Neuron (in vitro differentiated cells): ENCODE data around the gene VIM.

ENCODE experiments used
- H2AFZ ChIP-seq: one replicate; pipeline ENCODE4 v1.6.1; 2013; ENCODE audit warnings: low read depth, mild to moderate bottlenecking, inconsistent platforms, low read length, moderate library complexity
- H3K27me3 ChIP-seq: one replicate; pipeline ENCODE4 v1.6.1; 2013; ENCODE audit warnings: low read length; ENCODE audit not compliant: insufficient read depth
- H3K36me3 ChIP-seq: one replicate; pipeline ENCODE4 v1.6.1; 2013; ENCODE audit warnings: low read length; ENCODE audit not compliant: insufficient read depth
- H3K4me1 ChIP-seq: one replicate; pipeline ENCODE4 v1.6.1; 2013; ENCODE audit warnings: low read length; ENCODE audit not compliant: insufficient read depth
- H3K4me3 ChIP-seq: 2 replicates; pipeline ENCODE4 v1.5.1; 2013; ENCODE audit warnings: mild to moderate bottlenecking, low read length, moderate library complexity
- H3K9me3 ChIP-seq: one replicate; pipeline ENCODE4 v1.6.1; 2013; ENCODE audit warnings: low read length

VIM gene

GRCh38 chr10:17213646-17214349 is 14.2 kb upstream of the VIM start:
- Histone ChIP-seq H3K36me3 (no peaks in the 10 kb centered on the region), H3K4me3 (no peak overlapping the region), H3K9me3 (no peaks in the 10 kb centered on the region), H2AFZ (no peak overlapping the region), H3K4me1 (peaks cover 19% of the 10 kb centered on the region), H3K27me3 (no peaks in the 10 kb centered on the region)

DNA sequence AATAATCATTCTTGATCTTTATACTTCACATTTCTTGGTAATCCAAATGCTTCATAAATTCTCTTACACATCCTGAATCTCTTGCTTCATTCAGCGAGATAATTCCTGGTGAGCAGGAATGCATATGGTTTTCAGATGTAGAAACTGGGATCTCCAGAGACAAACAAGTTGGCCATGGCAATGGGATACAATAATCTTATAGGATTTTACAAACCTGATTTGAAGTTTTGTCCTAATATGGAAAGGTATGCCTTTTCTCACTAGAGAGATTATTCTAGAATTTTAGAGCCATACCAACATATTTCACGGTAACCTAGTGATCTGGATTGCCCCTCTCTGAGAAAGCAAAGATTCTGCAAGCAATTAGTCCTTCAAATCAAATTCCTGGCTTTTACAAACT is 13.5 kb upstream of the VIM start:
- Histone ChIP-seq H2AFZ (peak overlapping the region; percentile 11), H3K9me3 (no peaks in the 10 kb centered on the region), H3K27me3 (no peaks in the 10 kb centered on the region), H3K4me1 (peaks cover 21% of the 10 kb centered on the region), H3K36me3 (no peaks in the 10 kb centered on the region), H3K4me3 (no peak overlapping the region)

- Histone ChIP-seq H3K4me1 (peaks cover 16% of the 10 kb centered on the region), H3K36me3 (no peaks in the 10 kb centered on the region), H2AFZ (peak overlapping the region; percentile 11), H3K9me3 (no peaks in the 10 kb centered on the region), H3K4me3 (no peak overlapping the region), H3K27me3 (no peaks in the 10 kb centered on the region)
These were observed 12.9 kb upstream of the VIM start for GRCh38 chr10:17214971-17215781.

- Histone ChIP-seq H3K27me3 (no peaks in the 10 kb centered on the region), H3K9me3 (no peaks in the 10 kb centered on the region), H3K36me3 (no peaks in the 10 kb centered on the region), H2AFZ (no peak overlapping the region), H3K4me1 (peaks cover 12% of the 10 kb centered on the region), H3K4me3 (no peak overlapping the region)
These were observed 12.3 kb upstream of the VIM start for GRCh38 chr10:17215782-17216122.

- H3K36me3 ChIP-seq = no peaks in the 10 kb centered on the region
- H2AFZ ChIP-seq = no peak overlapping the region
- no peaks in the 10 kb centered on the region for H3K27me3 ChIP-seq
- H3K9me3 ChIP-seq = no peaks in the 10 kb centered on the region
- no peak overlapping the region for H3K4me3 ChIP-seq
- peaks cover 12% of the 10 kb centered on the region for H3K4me1 ChIP-seq
These were observed 11.7 kb upstream of the VIM start for GRCh38 chr10:17216217-17216900.

- Histone ChIP-seq H2AFZ (no peak overlapping the region), H3K4me3 (no peak overlapping the region), H3K27me3 (no peaks in the 10 kb centered on the region), H3K9me3 (no peaks in the 10 kb centered on the region), H3K4me1 (peaks cover 12% of the 10 kb centered on the region), H3K36me3 (no peaks in the 10 kb centered on the region)
These were observed 11.1 kb upstream of the VIM start for GRCh38 chr10:17216901-17217395.

- Histone ChIP-seq H2AFZ (no peak overlapping the region), H3K36me3 (no peaks in the 10 kb centered on the region), H3K4me1 (peaks cover 12% of the 10 kb centered on the region), H3K27me3 (no peaks in the 10 kb centered on the region), H3K9me3 (no peaks in the 10 kb centered on the region), H3K4me3 (no peak overlapping the region)
These were observed 10.3 kb upstream of the VIM start for GRCh38 chr10:17217631-17218232.

DNA sequence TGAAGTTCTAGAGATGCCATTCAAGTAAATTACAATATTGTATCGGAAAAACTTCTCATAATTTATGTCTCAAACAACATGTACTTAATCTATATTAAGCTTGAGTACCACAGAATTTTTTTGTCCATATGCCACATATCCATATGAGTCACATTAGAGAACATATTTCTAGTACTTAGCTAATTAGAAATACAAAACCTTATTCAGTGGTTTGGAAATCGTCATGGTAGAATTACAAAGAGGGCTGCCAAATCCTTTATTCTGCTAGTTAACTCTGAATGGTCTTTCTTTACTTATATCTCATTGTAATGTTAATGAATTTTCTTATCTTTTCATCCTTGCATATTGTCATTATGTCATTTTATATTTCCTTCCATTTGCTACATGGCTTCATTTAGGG is 9.0 kb upstream of the VIM start:
- Histone ChIP-seq H3K27me3 (no peaks in the 10 kb centered on the region), H3K4me3 (no peak overlapping the region), H3K9me3 (no peaks in the 10 kb centered on the region), H3K4me1 (peaks cover 12% of the 10 kb centered on the region), H3K36me3 (no peaks in the 10 kb centered on the region), H2AFZ (no peak overlapping the region)

GRCh38 chr10:17220652-17221100 is 7.4 kb upstream of the VIM start:
- Histone ChIP-seq H3K27me3 (no peaks in the 10 kb centered on the region), H3K36me3 (no peaks in the 10 kb centered on the region)

DNA sequence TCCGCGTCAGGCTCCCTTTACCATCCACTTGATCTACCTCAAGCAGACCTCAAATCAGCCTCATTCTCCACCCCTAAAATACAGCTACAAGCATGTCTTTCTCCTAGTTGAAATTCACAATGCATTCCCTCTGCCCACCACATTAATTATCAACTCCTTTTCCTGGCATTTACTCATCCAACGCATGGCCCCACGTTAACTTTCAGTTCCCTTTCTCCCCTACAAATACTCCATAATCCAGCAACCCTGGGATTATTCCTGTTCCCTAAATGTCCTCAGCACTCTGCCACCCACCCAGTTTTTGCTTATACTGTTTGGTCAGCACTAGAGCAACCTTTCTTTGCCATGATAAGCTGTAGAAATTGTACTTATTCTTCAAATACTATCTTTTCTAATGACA is 5.7 kb upstream of the VIM start:
- Histone ChIP-seq H3K27me3 (no peaks in the 10 kb centered on the region), H3K4me1 (peaks cover 14% of the 10 kb centered on the region), H3K9me3 (no peaks in the 10 kb centered on the region), H2AFZ (no peak overlapping the region), H3K36me3 (no peaks in the 10 kb centered on the region), H3K4me3 (no peak overlapping the region)

More at GRCh38 chr10:17220652-17221100, 7.4 kb upstream of the VIM start:
- Histone ChIP-seq H3K4me3 (no peak overlapping the region), H3K9me3 (no peaks in the 10 kb centered on the region), H3K4me1 (peaks cover 8% of the 10 kb centered on the region), H2AFZ (no peak overlapping the region)

DNA sequence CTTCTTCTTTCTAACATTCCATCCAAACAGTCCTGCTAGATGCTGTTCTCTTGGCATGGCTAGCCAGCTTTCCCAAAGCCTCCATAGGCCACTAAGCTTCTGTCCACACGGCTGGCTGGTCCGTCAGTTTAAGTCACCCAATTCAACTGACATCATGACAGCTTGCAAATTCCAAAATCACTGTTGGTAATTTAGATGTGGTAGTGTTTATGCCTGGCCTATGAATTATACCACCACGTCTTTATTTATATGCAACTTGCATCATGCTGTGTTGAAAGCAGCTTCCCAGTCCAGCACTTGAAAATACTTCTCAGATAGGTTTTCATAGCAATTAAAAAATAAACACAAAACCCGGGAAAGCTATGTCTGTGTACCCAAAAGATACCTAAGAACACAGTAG is 2.2 kb upstream of the VIM start:
- Histone ChIP-seq H3K27me3 (no peaks in the 10 kb centered on the region), H2AFZ (no peak overlapping the region), H3K36me3 (peaks cover 12% of the 10 kb centered on the region), H3K9me3 (no peaks in the 10 kb centered on the region), H3K4me1 (peaks cover 15% of the 10 kb centered on the region), H3K4me3 (no peak overlapping the region)

- peaks cover 18% of the 10 kb centered on the region for H3K36me3 ChIP-seq
- H3K4me3 ChIP-seq = peak overlapping the region; percentile 97
- H3K9me3 ChIP-seq = no peaks in the 10 kb centered on the region
- H3K27me3 ChIP-seq = no peaks in the 10 kb centered on the region
- peaks cover 18% of the 10 kb centered on the region for H3K4me1 ChIP-seq
- no peak overlapping the region for H2AFZ ChIP-seq
These were observed 1.1 kb upstream of the VIM start for GRCh38 chr10:17226891-17227303.
